Caco-2 (cell line): Measurements from ENCODE around the gene ANTXR2. TPM values are rescaled to one million over a fixed set of nuclear protein-coding genes. Genes with fewer than 3 reads are reported as not detected.

ENCODE experiments used
- BruUV-seq: library from RNA; stranded (reverse); fragments of 400-500 nt; replicated peaks from 2 replicates; lab custom pipeline; 2021; lab: Mats Ljungman, UMichigan
- CTCF ChIA-PET: fragments of 300-600 bp; sonication (Branson Sonifier 250); formaldehyde crosslinking; loops from one replicate; lab custom pipeline; 2022; ENCODE audit warnings: antibody characterized with exemption; lab: Charles Lee
- POLR2A ChIA-PET: fragments of 300-600 bp; sonication (Branson Sonifier 250); formaldehyde crosslinking; loops from one replicate; lab custom pipeline; 2022; ENCODE audit warnings: antibody characterized with exemption; lab: Charles Lee
- DNase-seq, 2 experiments: peaks; one replicate each; pipeline versions ENCODE4 v3.0.0 to v3.0.0-alpha.2; 2020 to 2022
- H3K27me3 ChIP-seq: replicated peaks from 2 replicates; pipeline ENCODE4 v1.6.0; 2011; ENCODE audit warnings: low read length; ENCODE audit not compliant: control insufficient read depth, insufficient read depth
- H3K36me3 ChIP-seq: 2 replicates; pipeline ENCODE4 v1.5.1; 2011; ENCODE audit warnings: low read length; ENCODE audit not compliant: control insufficient read depth, insufficient read depth
- H3K4me1 ChIP-seq: fragments of 250-450 bp; sonication (Bioruptor Pico); 2 replicates; pipeline ENCODE4 v1.5.1; 2020; ENCODE audit warnings: mild to moderate bottlenecking
- H3K4me3 ChIP-seq: 2 replicates; pipeline ENCODE4 v1.5.1; 2011; ENCODE audit warnings: low read depth, mild to moderate bottlenecking, control low read depth, low read length
- H3K9me3 ChIP-seq: fragments of 250-450 bp; sonication (Bioruptor Pico); 2 replicates; pipeline ENCODE4 v1.5.1; 2020; ENCODE audit warnings: mild to moderate bottlenecking, moderate library complexity
- H3K27ac Mint-ChIP-seq: one replicate; pipeline ENCODE4 v1.8.0; 2022; ENCODE audit warnings: mixed read lengths; ENCODE audit not compliant: unreplicated experiment
- H3K27me3 Mint-ChIP-seq: one replicate; pipeline ENCODE4 v1.8.0; 2022; ENCODE audit warnings: mixed read lengths; ENCODE audit not compliant: insufficient read depth, unreplicated experiment
- H3K36me3 Mint-ChIP-seq: one replicate; pipeline ENCODE4 v1.8.0; 2022; ENCODE audit warnings: mild to moderate bottlenecking, mixed read lengths; ENCODE audit not compliant: insufficient read depth, unreplicated experiment
- H3K4me1 Mint-ChIP-seq: one replicate; pipeline ENCODE4 v1.8.0; 2022; ENCODE audit warnings: low read depth, mixed read lengths; ENCODE audit not compliant: unreplicated experiment
- H3K4me3 Mint-ChIP-seq: one replicate; pipeline ENCODE4 v1.8.0; 2022; ENCODE audit warnings: mild to moderate bottlenecking, moderate library complexity, mixed read lengths; ENCODE audit not compliant: unreplicated experiment
- H3K9me3 Mint-ChIP-seq: one replicate; pipeline ENCODE4 v1.8.0; 2022; ENCODE audit warnings: mixed read lengths; ENCODE audit not compliant: unreplicated experiment
- CTCF ChIP-seq, 2 experiments: fragments of 200-600 bp in 1 of 2; IDR thresholded peaks; 1 replicate in 1 of 2; 2 replicates in 1 of 2; pipeline versions ENCODE4 v1.5.1 to v1.8.0; 2011 to 2022; ENCODE audit warnings: antibody characterized with exemption in 1 of 2, control low read depth in 1 of 2, inconsistent platforms in 1 of 2, low read depth in 1 of 2, low read length in 1 of 2, mild to moderate bottlenecking in 1 of 2, moderate library complexity in 1 of 2; ENCODE audit not compliant: insufficient read depth in 1 of 2, severe bottlenecking in 1 of 2, unreplicated experiment in 1 of 2
- intact Hi-C: fragments of 100-400 bp; cut with micrococcal nuclease; formaldehyde crosslinking; loops from one replicate; pipeline ENCODE4 v1.10.0; 2022; ENCODE audit not compliant: unreplicated experiment
- total RNA-seq: library from RNA; stranded (reverse); gene quantifications from 2 replicates; pipeline ENCODE4 v1.2.3, GENCODE V29; 2022

The ANTXR2 gene
- total RNA-seq, 1 experiment from 2014 or later: 1.4 TPM

- Histone ChIP-seq H3K4me1 (no peaks in the 10 kb centered on the region), H3K27me3 (no peaks in the 10 kb centered on the region), H3K4me3 (no peak overlapping the region), H3K9me3 (no peaks in the 10 kb centered on the region), H3K36me3 (no peaks in the 10 kb centered on the region)
- intact Hi-C loops: no loop called here
- H3K27me3 Mint-ChIP-seq: no peaks in the 10 kb centered on the region
- H3K4me3 Mint-ChIP-seq: no peak overlapping the region
- ChIA-PET CTCF (no interaction called here), POLR2A (no interaction called here)
- H3K9me3 Mint-ChIP-seq: no peaks in the 10 kb centered on the region
- H3K27ac Mint-ChIP-seq: no peak overlapping the region
- no peak for DNase-seq
- H3K36me3 Mint-ChIP-seq: no peaks in the 10 kb centered on the region
- BruUV-seq: no TSS peak
- TF ChIP-seq CTCF (IDR thresholded peaks at IDR 0.05; ENCODE audit: insufficient read depth in 1 of 2, low read depth in 1 of 2, low read length in 1 of 2, severe bottlenecking in 1 of 2, unreplicated experiment in 1 of 2): no peak
- no peaks in the 10 kb centered on the region for H3K4me1 Mint-ChIP-seq
These were observed 74.8 kb downstream of the ANTXR2 start for GRCh38 chr4:79998201-79998600.

GRCh38 chr4:79996851-79997250 lies 76.2 kb downstream of the ANTXR2 start:
- no peaks in the 10 kb centered on the region for H3K4me1 ChIP-seq
- BruUV-seq: no TSS peak
- Mint-ChIP-seq H3K4me3 (no peak overlapping the region), H3K4me1 (no peaks in the 10 kb centered on the region), H3K27me3 (no peaks in the 10 kb centered on the region), H3K27ac (no peak overlapping the region), H3K9me3 (no peaks in the 10 kb centered on the region), H3K36me3 (no peaks in the 10 kb centered on the region)
- no peak for DNase-seq
- no peak for TF ChIP-seq CTCF (IDR thresholded peaks at IDR 0.05; ENCODE audit: insufficient read depth in 1 of 2, low read depth in 1 of 2, low read length in 1 of 2, severe bottlenecking in 1 of 2, unreplicated experiment in 1 of 2)
- POLR2A ChIA-PET: no interaction called here
- no peaks in the 10 kb centered on the region for H3K9me3 ChIP-seq
- intact Hi-C loops: no loop called here
- no peak overlapping the region for H3K4me3 ChIP-seq
- no peaks in the 10 kb centered on the region for H3K27me3 ChIP-seq
- CTCF ChIA-PET: no interaction called here
- H3K36me3 ChIP-seq: no peaks in the 10 kb centered on the region

- Mint-ChIP-seq H3K27me3 (peaks cover 5% of the 10 kb centered on the region), H3K4me1 (no peaks in the 10 kb centered on the region), H3K4me3 (no peak overlapping the region), H3K27ac (no peak overlapping the region), H3K36me3 (no peaks in the 10 kb centered on the region), H3K9me3 (no peaks in the 10 kb centered on the region)
- no TSS peak for BruUV-seq
- Histone ChIP-seq H3K4me3 (no peak overlapping the region), H3K4me1 (no peaks in the 10 kb centered on the region), H3K36me3 (no peaks in the 10 kb centered on the region), H3K27me3 (no peaks in the 10 kb centered on the region), H3K9me3 (no peaks in the 10 kb centered on the region)
- CTCF ChIA-PET: no interaction called here
- no peak for DNase-seq
- TF ChIP-seq CTCF (IDR thresholded peaks at IDR 0.05; ENCODE audit: insufficient read depth in 1 of 2, low read depth in 1 of 2, low read length in 1 of 2, severe bottlenecking in 1 of 2, unreplicated experiment in 1 of 2): no peak
- intact Hi-C loops: no loop called here
- POLR2A ChIA-PET: no interaction called here
These were observed 79.6 kb downstream of the ANTXR2 start for GRCh38 chr4:79993476-79993875.
